Measurements from ENCODE around the gene GAS2L3.
A peak's percentile ranks its signal among the peaks of the same experiment; 100 is the strongest.

The GAS2L3 gene

DNA sequence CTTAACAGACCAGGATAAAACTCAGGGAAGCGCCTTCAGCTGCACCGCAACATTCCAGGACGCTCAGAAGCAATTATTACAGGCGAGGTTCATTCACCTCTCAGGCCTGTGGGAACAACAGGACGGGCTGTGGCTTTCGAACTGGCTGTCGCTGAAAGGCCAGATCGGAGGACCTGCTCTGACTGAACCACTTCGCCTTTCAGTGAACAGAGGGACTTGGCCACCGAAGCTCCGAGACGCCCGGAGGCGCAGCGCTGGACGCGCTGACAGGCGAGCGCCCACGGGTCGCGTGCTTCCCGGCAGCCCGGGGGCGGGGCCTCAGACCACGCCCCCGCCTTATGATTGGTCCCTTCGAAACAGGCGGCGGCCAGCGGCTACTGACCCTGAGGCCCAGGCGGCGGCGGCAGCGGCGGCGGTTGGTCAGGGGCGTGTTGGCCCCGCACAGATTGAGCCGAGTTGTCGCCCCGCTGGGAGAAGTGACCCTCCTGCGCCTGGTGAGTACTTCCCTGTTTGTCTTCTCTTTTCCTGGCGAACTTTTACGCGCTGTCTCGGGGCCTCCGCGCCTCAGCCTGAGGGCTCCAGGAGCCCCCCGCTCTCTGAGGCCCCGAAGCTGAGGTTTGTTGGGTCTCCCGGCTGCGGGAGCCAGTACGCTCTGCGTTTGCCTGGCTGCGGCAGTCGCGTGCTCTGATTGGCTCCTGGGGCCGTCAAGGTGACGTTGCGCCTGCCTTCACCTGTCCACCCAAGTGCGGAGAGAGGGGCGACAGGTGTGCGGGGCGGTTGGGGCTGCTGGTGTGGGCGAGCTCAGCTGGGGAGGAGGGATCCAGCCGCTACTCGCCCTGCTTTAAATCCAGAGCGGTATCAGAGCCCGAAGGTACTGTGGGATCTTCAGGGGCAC lies at the start of gene GAS2L3:
TSS of gene GAS2L3 (plus strand) at position 393 of the 895 bp plus-strand sequence. CDS start 21,221 bp downstream, outside the sequence.
- H3K4me3 ChIP-seq (ENCODE audit: low read depth, low read length), result peak within 1 kb of the TSS; percentile 81
- peak within 1 kb of the TSS; percentile 8 for H3K27ac ChIP-seq
- H3K9ac ChIP-seq, result no peak within 1 kb of the TSS
- no peaks in the 10 kb centered on the region for H3K79me2 ChIP-seq
- H3K4me1 ChIP-seq, result peaks cover 4% of the 10 kb centered on the region
- H2AFZ ChIP-seq, result peak within 1 kb of the TSS; percentile 83
- peak within 1 kb of the TSS; percentile 97 for H3K4me2 ChIP-seq (ENCODE audit: low read length)
- no peaks in the 10 kb centered on the region for H3K36me3 ChIP-seq (ENCODE audit: control insufficient read depth, insufficient read depth, low read length)
- TF ChIP-seq, protein P1, sequence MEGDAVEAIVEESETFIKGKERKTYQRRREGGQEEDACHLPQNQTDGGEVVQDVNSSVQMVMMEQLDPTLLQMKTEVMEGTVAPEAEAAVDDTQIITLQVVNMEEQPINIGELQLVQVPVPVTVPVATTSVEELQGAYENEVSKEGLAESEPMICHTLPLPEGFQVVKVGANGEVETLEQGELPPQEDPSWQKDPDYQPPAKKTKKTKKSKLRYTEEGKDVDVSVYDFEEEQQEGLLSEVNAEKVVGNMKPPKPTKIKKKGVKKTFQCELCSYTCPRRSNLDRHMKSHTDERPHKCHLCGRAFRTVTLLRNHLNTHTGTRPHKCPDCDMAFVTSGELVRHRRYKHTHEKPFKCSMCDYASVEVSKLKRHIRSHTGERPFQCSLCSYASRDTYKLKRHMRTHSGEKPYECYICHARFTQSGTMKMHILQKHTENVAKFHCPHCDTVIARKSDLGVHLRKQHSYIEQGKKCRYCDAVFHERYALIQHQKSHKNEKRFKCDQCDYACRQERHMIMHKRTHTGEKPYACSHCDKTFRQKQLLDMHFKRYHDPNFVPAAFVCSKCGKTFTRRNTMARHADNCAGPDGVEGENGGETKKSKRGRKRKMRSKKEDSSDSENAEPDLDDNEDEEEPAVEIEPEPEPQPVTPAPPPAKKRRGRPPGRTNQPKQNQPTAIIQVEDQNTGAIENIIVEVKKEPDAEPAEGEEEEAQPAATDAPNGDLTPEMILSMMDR (IDR thresholded peaks at IDR 0.05), result no peak
- no peaks in the 10 kb centered on the region for H3K9me3 ChIP-seq (ENCODE audit: control insufficient read depth, low read length)
- H3K27me3 ChIP-seq (ENCODE audit: control insufficient read depth, insufficient read depth, low read length), result no peaks in the 10 kb centered on the region

DNA sequence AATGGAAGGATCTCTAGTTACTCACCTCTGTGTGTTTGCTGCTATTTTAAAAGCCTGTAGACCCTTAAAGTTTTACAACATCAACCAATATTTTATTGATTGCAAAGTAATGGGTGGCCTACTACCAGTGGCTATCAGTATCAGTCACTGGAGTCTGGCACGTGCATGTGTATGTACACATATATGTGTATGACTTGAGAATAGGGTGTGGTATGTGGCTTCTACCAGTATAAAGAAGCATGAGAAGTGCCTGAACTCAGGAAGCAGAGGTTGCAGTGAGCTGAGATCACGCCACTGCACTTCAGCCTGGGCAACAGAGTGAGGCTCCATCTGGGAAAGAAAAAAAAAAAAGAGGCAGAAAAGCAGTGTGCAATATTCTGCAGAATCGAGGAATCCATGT lies 45.5 kb upstream of the GAS2L3 start:
- H3K4me3 ChIP-seq (ENCODE audit: low read depth, low read length), result no peak overlapping the region
- H3K27me3 ChIP-seq (ENCODE audit: control insufficient read depth, insufficient read depth, low read length), result no peaks in the 10 kb centered on the region
- no peak overlapping the region for H2AFZ ChIP-seq
- no peak overlapping the region for H3K9ac ChIP-seq
- no peak overlapping the region for H3K27ac ChIP-seq
- no peak overlapping the region for H3K4me2 ChIP-seq (ENCODE audit: low read length)
- H3K9me3 ChIP-seq (ENCODE audit: control insufficient read depth, low read length), result no peaks in the 10 kb centered on the region
- TF ChIP-seq, protein P1 (IDR thresholded peaks at IDR 0.05), result no peak
- no peaks in the 10 kb centered on the region for H3K36me3 ChIP-seq (ENCODE audit: control insufficient read depth, insufficient read depth, low read length)
- H3K4me1 ChIP-seq, result no peaks in the 10 kb centered on the region
- H3K79me2 ChIP-seq, result no peaks in the 10 kb centered on the region

DNA sequence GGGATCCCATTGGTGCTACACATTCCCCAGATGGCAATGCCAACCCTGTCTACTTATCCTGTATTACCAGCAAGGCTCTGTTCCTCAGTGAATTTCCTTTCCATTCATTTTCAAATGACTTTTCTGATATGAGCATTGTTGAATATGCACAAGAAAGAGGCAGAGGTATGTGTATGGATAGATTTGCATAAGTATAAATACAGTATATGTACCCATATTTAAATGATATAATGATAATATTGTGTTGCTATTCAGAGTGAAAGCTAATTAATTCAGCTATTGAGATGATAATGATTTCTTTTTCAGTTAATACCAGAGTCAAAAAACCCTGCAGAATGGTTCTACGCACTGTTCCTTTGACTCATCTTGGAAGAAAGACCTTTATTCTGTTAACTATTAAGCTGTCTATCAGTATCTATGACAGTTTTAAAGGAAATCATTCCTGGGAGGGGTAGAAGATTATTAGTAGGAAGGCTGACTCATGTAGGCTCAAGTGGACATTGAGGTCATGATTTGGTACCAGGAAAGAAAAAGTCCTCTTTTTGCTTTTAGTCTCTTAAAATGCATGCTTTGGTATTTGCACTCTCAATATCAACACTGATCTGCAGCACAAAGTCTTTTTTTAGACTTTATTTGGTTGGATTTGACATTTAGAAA lies 44.9 kb upstream of the GAS2L3 start:
- H3K4me1 ChIP-seq, result no peaks in the 10 kb centered on the region
- no peaks in the 10 kb centered on the region for H3K27me3 ChIP-seq (ENCODE audit: control insufficient read depth, insufficient read depth, low read length)
- TF ChIP-seq, protein P1 (IDR thresholded peaks at IDR 0.05), result no peak
- H3K27ac ChIP-seq, result no peak overlapping the region
- no peak overlapping the region for H3K4me2 ChIP-seq (ENCODE audit: low read length)
- no peak overlapping the region for H3K9ac ChIP-seq
- H3K79me2 ChIP-seq, result no peaks in the 10 kb centered on the region
- no peak overlapping the region for H2AFZ ChIP-seq
- no peak overlapping the region for H3K4me3 ChIP-seq (ENCODE audit: low read depth, low read length)
- no peaks in the 10 kb centered on the region for H3K36me3 ChIP-seq (ENCODE audit: control insufficient read depth, insufficient read depth, low read length)
- no peaks in the 10 kb centered on the region for H3K9me3 ChIP-seq (ENCODE audit: control insufficient read depth, low read length)

DNA sequence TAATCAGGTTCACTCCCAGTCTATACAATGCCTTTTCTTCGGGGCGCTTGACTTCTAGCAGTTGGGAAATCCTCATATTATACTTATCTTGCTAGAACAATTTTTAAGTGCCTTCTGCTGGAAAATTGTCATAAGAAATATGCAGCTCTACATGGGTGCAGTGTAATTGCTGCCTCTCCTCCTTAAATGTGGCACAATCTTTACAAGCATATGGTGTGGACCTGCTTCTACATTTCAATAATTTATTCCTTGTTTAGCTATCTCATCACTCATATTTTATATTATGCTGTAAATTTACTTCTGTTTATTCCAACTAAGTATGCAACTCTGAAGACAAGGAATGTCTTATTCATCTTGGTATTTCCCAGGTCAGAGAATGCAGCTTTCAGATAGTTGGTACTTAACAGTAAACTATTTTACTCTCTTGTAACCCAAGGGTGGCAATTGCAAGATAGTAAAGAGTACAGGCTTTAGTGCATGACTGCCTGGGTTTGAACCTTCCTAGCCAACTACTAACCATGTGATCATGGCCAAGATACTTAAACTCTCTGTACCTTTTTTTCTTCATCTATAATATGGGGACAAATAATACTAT lies 43.6 kb upstream of the GAS2L3 start:
- TF ChIP-seq, protein P1 (IDR thresholded peaks at IDR 0.05), result no peak
- H3K4me1 ChIP-seq, result no peaks in the 10 kb centered on the region
- H3K27ac ChIP-seq, result no peak overlapping the region
- H3K79me2 ChIP-seq, result no peaks in the 10 kb centered on the region
- H3K9me3 ChIP-seq (ENCODE audit: control insufficient read depth, low read length), result no peaks in the 10 kb centered on the region
- H3K4me2 ChIP-seq (ENCODE audit: low read length), result no peak overlapping the region
- no peak overlapping the region for H3K9ac ChIP-seq
- H3K27me3 ChIP-seq (ENCODE audit: control insufficient read depth, insufficient read depth, low read length), result no peaks in the 10 kb centered on the region
- H3K36me3 ChIP-seq (ENCODE audit: control insufficient read depth, insufficient read depth, low read length), result no peaks in the 10 kb centered on the region
- H2AFZ ChIP-seq, result no peak overlapping the region
- H3K4me3 ChIP-seq (ENCODE audit: low read depth, low read length), result no peak overlapping the region
